Suppressor macrophage treated with lipopolysaccharide for 1 hour (primary cell): ENCODE data around the gene ITIH1.

ENCODE experiments used
- DNase-seq, 3 donors: peaks; one replicate each; pipeline ENCODE4 v3.0.0-alpha.2; 2020 to 2022

ITIH1 gene

DNA sequence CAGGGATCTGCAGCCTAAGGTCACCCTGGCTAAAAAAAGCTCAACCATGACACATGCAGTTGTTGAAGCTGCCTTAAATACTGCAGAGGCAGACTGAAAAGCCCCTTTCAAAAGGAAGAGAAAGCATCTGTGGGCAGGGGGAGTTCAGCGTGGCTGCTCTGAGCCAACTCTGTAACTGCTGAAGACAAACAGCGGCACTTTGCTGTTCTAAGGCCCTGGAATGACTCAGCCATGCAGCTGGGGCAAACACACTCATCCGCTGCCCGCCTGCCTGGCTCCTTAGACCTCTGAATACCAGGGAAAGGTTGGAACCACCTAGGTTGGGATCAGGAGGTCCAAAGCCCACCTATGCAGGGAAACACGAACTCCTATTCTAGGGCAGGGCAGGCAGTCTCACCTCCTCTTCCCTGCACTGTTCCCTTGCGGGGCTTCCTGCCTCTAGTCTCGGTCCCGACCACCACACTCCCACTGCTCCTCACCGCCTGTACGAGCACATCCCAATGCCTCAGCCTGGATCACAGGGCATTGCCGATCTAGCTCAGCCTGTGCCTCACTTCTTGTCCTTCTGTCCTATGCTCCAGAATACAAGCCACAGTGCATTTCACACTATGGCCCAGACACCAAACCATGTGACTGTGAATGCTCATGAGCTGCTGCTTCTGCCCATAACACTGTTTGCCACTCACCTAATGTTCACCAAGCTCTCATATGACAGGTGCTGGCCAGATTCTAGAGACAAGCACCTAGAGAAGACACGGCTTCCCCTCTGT is 64.0 kb downstream of the ITIH1 start:
- no peak for DNase-seq
